GM19351 (cell line): ENCODE data around the gene PRRT2.

Source experiments
- ATAC-seq: cut with Tn5 transposase; IDR thresholded peaks from one replicate; pipeline ENCODE4 v1.9.1; 2021; ENCODE audit warnings: mild to moderate bottlenecking, moderate library complexity; ENCODE audit not compliant: unreplicated experiment

PRRT2 gene

DNA sequence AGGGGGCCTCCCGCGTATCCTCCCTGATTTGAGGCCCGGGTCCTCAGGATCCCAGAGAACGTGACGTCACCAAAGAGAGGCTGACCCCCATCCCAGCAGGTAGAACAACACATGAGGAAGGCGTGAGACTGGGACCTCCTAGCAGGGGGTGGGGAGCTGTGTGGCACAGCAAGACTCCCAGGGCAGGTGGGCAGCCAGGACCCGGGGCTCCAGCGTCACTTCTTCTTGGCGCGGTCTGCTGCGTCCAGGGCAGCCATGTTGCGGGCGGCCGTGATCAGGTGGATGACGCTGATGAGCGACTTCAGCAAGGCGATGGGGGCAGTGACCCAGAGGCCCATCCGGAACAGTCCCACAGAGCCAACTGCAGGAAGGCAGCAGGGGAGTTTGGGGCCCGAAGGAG lies 47.0 kb downstream of the PRRT2 start:
- no peak for ATAC-seq

DNA sequence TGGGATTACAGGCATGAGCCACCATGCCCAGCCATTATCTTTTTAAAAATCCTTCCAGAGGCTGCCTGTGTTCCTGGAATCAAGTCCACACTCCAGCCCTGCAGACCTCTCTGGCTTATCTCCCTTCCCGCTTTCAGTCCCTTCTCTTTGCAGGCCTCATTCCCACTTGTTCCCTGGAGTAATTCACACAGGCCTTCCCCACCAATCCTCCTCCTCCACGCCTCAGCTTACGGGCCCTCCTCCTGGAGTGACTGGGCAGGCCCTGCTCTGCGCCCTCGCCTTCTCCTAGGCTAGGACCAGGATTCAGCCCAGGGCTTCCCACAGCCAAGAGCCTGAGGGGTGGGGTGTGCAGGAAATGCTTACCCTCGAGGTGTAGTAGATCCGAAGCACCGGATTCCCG lies 48.2 kb downstream of the PRRT2 start:
- ATAC-seq, result no peak

DNA sequence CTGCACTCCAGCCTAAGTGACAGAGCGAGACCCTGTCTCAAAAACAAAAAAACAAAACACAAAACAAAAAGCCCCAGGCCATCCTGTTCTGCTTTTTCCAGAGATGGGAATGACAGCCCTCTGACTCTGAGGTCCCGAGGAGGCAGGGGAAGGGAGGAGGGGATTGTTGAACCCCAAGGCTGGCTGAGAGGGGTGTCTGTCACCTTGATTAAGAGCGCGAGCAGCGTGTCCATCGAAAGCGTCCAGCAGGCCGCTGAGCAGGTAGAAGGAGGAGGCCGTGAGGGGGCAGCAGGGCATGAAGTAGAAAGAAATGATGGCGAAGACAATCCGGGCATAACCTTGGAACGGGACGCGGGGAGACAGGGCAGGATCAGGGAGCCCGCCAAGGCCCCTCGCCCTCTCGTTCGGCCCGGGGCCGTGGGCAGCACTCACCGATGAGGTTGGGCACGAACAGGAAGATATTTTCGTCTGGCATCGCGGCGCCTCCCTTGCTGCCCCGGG lies 50.4 kb downstream of the PRRT2 start:
- no peak for ATAC-seq

GRCh38 chr16:29862884-29863668 lies 51.1 kb downstream of the PRRT2 start, which contains the start of gene CDIPT:
Gene CDIPT, minus strand, starts transcription at chr16:29863226. Its CDS starts 369 bp downstream, at chr16:29862857.
- ATAC-seq, result peak; percentile 91

DNA sequence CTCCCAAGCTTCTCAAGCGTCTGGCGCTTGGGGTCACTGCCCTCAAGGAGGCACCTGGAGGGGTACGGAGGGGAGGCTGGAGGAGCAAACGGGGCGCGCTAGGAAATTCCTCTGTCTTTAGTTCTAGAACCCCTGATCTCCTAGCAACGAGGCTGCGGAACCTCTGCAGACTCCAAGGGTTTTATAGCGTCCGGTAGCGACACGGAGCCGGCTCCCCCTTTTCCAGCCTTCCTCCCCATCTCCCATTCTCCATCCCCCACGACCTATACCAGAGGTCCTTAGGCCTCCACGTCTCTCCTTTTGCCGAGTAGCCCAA lies 51.6 kb downstream of the PRRT2 start:
- no peak for ATAC-seq

DNA sequence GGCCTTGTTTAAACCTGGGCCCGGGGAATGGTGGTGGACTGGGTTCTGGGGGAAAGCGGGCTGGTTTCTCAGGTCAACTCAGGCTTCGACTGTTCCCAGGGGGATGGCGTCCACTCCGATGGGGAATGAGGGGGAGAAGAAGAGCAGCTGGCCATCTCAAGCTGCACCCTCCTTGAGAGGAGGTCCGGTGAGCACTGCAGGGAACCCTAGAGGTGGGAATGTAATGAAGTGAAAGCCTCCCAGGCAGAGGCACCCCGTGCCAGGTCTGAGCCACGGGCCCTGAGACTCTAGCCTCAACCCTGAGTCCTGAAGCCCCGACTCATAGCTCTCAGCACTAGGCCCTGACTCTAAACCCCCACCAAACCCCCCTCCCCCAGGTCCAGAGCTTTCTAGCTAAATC lies 52.2 kb downstream of the PRRT2 start:
- no peak for ATAC-seq
